Sigmoid colon (tissue), 7 donors: ENCODE measurements around the gene USP40. TPM values are rescaled to one million over a fixed set of nuclear protein-coding genes. Genes with fewer than 3 reads are reported as not detected.

ENCODE experiments used
- DNase-seq: peaks from one replicate; pipeline ENCODE4 v3.0.0-alpha.2; 2019
- H3K27ac ChIP-seq, 4 donors: fragments of 200-600 bp; sonication (generic); one replicate each; pipeline ENCODE4 v1.5.1; 2016 to 2019; ENCODE audit warnings: mild to moderate bottlenecking in 1 of 4
- H3K27me3 ChIP-seq, 3 donors: fragments of 200-600 bp; sonication (generic); one replicate each; pipeline ENCODE4 v1.5.1; 2019; ENCODE audit warnings: mild to moderate bottlenecking in 1 of 3
- H3K36me3 ChIP-seq, 4 donors: fragments of 200-600 bp; sonication (generic); one replicate each; pipeline ENCODE4 v1.5.1; 2016 to 2019
- H3K4me1 ChIP-seq, 4 donors: fragments of 200-600 bp; sonication (generic); one replicate each; pipeline ENCODE4 v1.5.1; 2017 to 2019
- H3K4me3 ChIP-seq, 4 donors: fragments of 200-600 bp; sonication (generic); one replicate each; pipeline ENCODE4 v1.5.1; 2017 to 2019; ENCODE audit warnings: mild to moderate bottlenecking in 2 of 4, moderate library complexity in 1 of 4
- H3K9me3 ChIP-seq, 4 donors: fragments of 200-600 bp in 3 of 4; sonication (generic) in 3 of 4; one replicate each; pipeline versions ENCODE4 v1.5.1 to v1.6.1; 2013 to 2019
- EP300 ChIP-seq, 4 donors: sonication (generic); formaldehyde crosslinking; IDR thresholded peaks; one replicate each; pipeline ENCODE4 v1.6.1; 2017; ENCODE audit warnings: antibody characterized with exemption in 4 of 4
- POLR2A ChIP-seq, 2 donors: fragments of 450-650 bp; IDR thresholded peaks; one replicate each; pipeline ENCODE4 v1.6.1; 2016; ENCODE audit warnings: antibody characterized with exemption in 2 of 2, mild to moderate bottlenecking in 2 of 2, moderate library complexity in 2 of 2
- POLR2AphosphoS5 ChIP-seq, 4 donors: sonication (generic); formaldehyde crosslinking; IDR thresholded peaks; one replicate each; pipeline ENCODE4 v1.6.1; 2017; ENCODE audit warnings: antibody characterized with exemption in 4 of 4
- WGBS, 2 donors: extraction: QIAGEN DNeasy Blood & Tissue Kit; methylation state at CpG; one replicate each; pipeline ENCODE4 v1.1.7; 2013; 5-methylcytosine and 5-hydroxymethylcytosine counted together
- intact Hi-C: fragments of 100-400 bp; cut with DNase I; formaldehyde crosslinking; loops from one replicate; pipeline ENCODE4 v1.15.1; 2023
- polyA plus RNA-seq, 3 donors: library from polyadenylated mRNA; stranded (reverse); fragments of 200-250 nt; gene quantifications; one replicate each; pipeline ENCODE4 v1.2.3, GENCODE V29; 2013
- total RNA-seq, 4 donors: library from RNA; depleted of rRNA; stranded (reverse); fragments of >200 nt; gene quantifications; one replicate each; pipeline ENCODE4 v1.1.0, GENCODE V29; 2016
- TF ChIP-seq, protein P1 (sequence below), 4 experiments: fragments of 450-650 bp in 3 of 4; fragments of 200-600 bp in 1 of 4; IDR thresholded peaks; one replicate each; pipeline ENCODE4 v1.5.1; 2016 to 2019; ENCODE audit warnings: antibody characterized with exemption in 4 of 4, mild to moderate bottlenecking in 3 of 4, moderate library complexity in 2 of 4
- donor health status: healthy with polysubstance abuse.
- donor health status: Bipolar disorder and iron deficiency.
- donor health status: healthy.

The USP40 gene
- total and polyA plus RNA-seq, 7 donors: 9.6 to 34.5 (median 23.4) TPM

DNA sequence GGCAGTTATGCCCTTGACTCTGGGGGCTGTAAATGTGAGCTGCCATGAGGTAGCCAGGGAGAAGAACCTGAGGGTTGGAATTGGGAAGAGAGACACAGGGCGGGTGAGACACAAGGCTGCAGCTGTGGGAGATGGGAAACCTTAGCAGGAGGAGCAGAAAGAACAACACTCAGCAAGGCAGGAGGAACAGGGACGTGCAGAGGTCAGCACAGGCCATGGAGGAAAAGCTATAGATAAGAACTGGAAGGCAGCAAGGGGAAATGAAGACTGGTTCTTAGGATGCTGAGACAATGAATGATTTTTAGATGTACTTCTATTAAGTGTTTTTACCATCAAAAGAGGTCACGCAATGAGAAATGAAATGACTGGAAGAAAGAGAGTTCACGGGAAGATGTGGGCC is 80.2 kb downstream of the USP40 start:
- TF ChIP-seq EP300 (IDR thresholded peaks at IDR 0.05) (no peak), POLR2AphosphoS5 (IDR thresholded peaks at IDR 0.05) (no peak), POLR2A (IDR thresholded peaks at IDR 0.05) (no peak)
- TF ChIP-seq, protein P1, sequence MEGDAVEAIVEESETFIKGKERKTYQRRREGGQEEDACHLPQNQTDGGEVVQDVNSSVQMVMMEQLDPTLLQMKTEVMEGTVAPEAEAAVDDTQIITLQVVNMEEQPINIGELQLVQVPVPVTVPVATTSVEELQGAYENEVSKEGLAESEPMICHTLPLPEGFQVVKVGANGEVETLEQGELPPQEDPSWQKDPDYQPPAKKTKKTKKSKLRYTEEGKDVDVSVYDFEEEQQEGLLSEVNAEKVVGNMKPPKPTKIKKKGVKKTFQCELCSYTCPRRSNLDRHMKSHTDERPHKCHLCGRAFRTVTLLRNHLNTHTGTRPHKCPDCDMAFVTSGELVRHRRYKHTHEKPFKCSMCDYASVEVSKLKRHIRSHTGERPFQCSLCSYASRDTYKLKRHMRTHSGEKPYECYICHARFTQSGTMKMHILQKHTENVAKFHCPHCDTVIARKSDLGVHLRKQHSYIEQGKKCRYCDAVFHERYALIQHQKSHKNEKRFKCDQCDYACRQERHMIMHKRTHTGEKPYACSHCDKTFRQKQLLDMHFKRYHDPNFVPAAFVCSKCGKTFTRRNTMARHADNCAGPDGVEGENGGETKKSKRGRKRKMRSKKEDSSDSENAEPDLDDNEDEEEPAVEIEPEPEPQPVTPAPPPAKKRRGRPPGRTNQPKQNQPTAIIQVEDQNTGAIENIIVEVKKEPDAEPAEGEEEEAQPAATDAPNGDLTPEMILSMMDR (IDR thresholded peaks at IDR 0.05): no peak
- peaks cover 0 to 79% (median 26%) of the 10 kb centered on the region in 4 donors for H3K36me3 ChIP-seq
- intact Hi-C loops: no loop called here
- 96% methylated on average over 4 of the region's 4 CpGs for WGBS, 2 donors
- H3K27me3 ChIP-seq: no peaks in the 10 kb centered on the region
- H3K27ac ChIP-seq: peak overlapping the region in 2 of 4 donors; percentile 27 to 44
- H3K4me3 ChIP-seq: no peak overlapping the region
- no peak for DNase-seq
- peaks cover 0 to 13% (median 10%) of the 10 kb centered on the region in 4 donors for H3K4me1 ChIP-seq
- no peaks in the 10 kb centered on the region for H3K9me3 ChIP-seq

DNA sequence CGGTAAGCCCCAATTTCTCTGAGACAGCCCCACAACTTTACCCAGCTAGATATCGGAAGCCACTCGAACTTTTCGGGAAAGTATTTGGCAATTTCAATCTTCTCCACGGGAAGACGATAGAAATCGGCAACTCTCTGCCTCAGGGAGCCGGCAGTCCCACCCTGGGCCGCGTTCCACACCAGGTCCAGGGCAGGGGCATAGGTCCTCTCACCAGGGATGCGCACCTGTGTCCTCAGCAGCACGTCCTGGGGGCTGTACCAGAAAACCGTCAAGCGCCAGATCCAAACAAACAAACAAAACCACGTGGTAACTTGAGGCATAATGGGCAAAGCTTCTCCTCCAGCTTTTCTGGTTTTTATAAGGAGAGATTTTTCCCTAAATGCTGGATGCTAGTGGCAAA is 80.9 kb downstream of the USP40 start:
- TF ChIP-seq, protein P1 (IDR thresholded peaks at IDR 0.05): no peak
- TF ChIP-seq EP300 (IDR thresholded peaks at IDR 0.05) (no peak), POLR2A (IDR thresholded peaks at IDR 0.05) (no peak), POLR2AphosphoS5 (IDR thresholded peaks at IDR 0.05) (no peak)
- Histone ChIP-seq H3K27ac (no peak overlapping the region), H3K36me3 (peaks cover 0 to 72% (median 21%) of the 10 kb centered on the region in 4 donors), H3K9me3 (no peaks in the 10 kb centered on the region), H3K4me1 (peaks cover 0 to 19% (median 17%) of the 10 kb centered on the region in 4 donors), H3K4me3 (no peak overlapping the region), H3K27me3 (no peaks in the 10 kb centered on the region)
- intact Hi-C loops: no loop called here
- WGBS, 2 donors: 92 to 95% methylated on average over 15 of the region's 15 CpGs
- no peak for DNase-seq

DNA sequence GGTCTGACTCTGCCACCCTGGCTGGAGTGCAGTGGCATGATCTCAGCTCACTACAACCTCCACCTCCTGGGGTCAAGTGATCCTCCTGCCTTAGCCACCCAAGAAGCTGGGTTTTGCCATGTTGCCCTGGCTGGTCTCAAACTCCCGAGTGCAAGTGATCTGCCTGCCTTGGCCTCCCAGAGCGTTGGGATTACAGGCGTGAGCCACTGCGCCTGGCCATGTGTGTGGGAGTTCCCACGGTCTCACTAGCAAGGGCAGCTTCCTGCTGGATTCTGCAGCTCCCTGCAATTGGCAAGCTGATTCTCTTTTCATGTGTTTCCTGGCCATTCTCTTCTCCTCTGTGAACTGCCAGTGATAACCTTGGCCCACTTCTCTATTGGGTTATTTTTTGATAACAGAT is 84.0 kb downstream of the USP40 start:
- Histone ChIP-seq H3K27me3 (no peaks in the 10 kb centered on the region), H3K4me1 (peaks cover 0 to 29% (median 25%) of the 10 kb centered on the region in 4 donors), H3K4me3 (no peak overlapping the region), H3K36me3 (peaks cover 0 to 52% (median 15%) of the 10 kb centered on the region in 4 donors), H3K9me3 (no peaks in the 10 kb centered on the region), H3K27ac (peak overlapping the region in 3 of 4 donors; percentile 40 to 80 (median 66))
- intact Hi-C loops: no loop called here
- DNase-seq: no peak
- TF ChIP-seq EP300 (IDR thresholded peaks at IDR 0.05): no peak
- TF ChIP-seq, protein P1 (IDR thresholded peaks at IDR 0.05): no peak
- TF ChIP-seq POLR2AphosphoS5 (IDR thresholded peaks at IDR 0.05): no peak
- TF ChIP-seq POLR2A (IDR thresholded peaks at IDR 0.05): no peak
- 86 to 89% methylated on average over 5 of the region's 5 CpGs for WGBS, 2 donors

DNA sequence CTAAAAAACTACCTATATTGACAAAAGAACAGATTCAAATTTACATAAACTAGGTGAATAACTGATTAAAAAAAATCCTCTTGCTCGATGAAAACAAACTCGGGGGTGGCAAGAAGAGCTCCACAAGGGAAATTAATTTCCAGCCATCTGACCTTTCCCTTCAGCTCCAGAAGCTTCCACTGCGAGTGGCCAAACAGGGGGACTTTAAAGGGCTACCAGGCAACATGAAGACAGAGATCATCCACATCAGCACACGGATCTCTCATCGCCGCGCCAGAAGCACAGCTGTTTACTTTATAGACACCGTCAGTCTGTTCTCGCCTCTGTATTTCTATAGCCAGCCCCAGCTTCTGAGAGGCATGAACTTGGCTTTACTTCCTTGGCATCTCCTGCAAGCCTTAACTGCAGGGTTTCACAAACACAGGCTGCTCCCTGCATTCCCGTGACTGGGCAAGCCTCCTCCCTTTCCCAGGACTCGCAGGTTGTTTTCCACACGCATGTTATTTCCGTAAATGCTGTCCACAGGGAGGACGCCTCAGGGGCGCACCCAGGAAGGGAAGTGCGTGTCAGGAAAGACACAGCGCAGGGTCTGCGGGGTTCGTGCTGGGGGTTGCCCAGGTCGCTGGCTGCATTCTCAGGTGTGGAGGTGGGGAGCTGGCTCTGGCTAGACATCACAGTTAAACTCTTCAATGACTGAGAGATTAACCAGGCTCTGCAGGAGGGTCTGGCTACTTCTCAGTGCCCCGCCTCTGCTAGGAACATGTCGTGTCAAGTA is 85.0 kb downstream of the USP40 start:
- peaks cover 0 to 56% (median 20%) of the 10 kb centered on the region in 4 donors for H3K36me3 ChIP-seq
- peaks cover 0 to 29% (median 23%) of the 10 kb centered on the region in 4 donors for H3K4me1 ChIP-seq
- 85 to 91% methylated on average over 22 of the region's 22 CpGs for whole genome bisulfite sequencing, 2 donors
- peak overlapping the region; percentile 40 to 80 (median 67) for H3K27ac ChIP-seq
- peak; percentile 76 for DNase-seq
- TF ChIP-seq POLR2AphosphoS5 (IDR thresholded peaks at IDR 0.05) (peak; percentile 20 to 54 (median 40)), EP300 (IDR thresholded peaks at IDR 0.05) (no peak)
- intact Hi-C loops: no loop called here
- H3K27me3 ChIP-seq: no peaks in the 10 kb centered on the region
- peak overlapping the region in 3 of 4 donors; percentile 2 to 28 (median 23) for H3K4me3 ChIP-seq
- no peaks in the 10 kb centered on the region for H3K9me3 ChIP-seq

DNA sequence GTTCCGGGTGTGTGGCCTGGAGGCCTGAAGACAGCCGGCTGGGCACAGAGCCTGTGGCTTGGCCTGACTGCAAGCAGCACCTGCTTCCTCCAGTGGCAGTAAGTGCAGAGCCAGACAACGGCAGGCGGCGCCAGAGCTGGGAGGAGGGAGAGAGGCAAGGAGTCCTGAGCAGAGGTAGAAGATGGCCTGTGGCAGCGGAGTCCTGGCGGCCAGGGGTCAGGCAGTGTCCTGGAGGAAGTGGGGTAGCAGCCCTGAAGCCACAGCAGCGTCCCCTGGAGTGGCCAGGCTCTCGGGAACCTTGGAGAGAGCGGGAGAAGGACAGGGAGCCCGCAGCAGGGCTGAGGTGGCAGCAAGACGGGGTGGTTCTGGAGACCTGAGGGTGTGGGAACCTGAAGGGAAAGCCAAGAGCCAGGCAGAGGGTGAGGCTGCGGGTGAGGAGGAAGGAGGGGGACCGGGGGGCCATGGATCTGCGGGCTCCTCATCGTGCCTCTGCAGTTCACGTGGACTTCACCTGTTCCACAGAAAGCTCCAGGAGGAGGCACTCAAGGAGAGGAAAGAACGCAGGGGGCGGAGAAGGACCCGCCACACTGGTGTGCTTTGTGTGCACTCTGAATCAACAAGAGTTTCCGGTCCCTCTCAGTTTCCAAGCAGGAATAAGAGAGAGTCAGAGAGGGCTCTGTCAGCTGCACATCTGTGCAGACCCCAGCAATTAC is 85.9 kb downstream of the USP40 start:
- intact Hi-C loops: no loop called here
- peak; percentile 85 for DNase-seq

More for the DNA sequence above, 85.9 kb downstream of the USP40 start:
- H3K36me3 ChIP-seq: peaks cover 0 to 60% (median 18%) of the 10 kb centered on the region in 4 donors
- TF ChIP-seq POLR2AphosphoS5 (IDR thresholded peaks at IDR 0.05): peak in 1 of 4 donors; percentile 26
- no peak for TF ChIP-seq POLR2A (IDR thresholded peaks at IDR 0.05)
- no peak for TF ChIP-seq EP300 (IDR thresholded peaks at IDR 0.05)
- H3K27ac ChIP-seq: peak overlapping the region; percentile 40 to 80 (median 67)
- H3K27me3 ChIP-seq: no peaks in the 10 kb centered on the region
- H3K9me3 ChIP-seq: no peaks in the 10 kb centered on the region
- WGBS, 2 donors: 83 to 86% methylated on average over 21 of the region's 21 CpGs
- no peak overlapping the region for H3K4me3 ChIP-seq
- peaks cover 0 to 29% (median 23%) of the 10 kb centered on the region in 4 donors for H3K4me1 ChIP-seq
